DND-41 (cell line): Measurements from ENCODE around the gene SYCN.

Source experiments
- EZH2 ChIP-seq: IDR thresholded peaks from 3 replicates; pipeline ENCODE4 v1.6.1; 2012; ENCODE audit warnings: borderline replicate concordance, low read depth, mild to moderate bottlenecking, moderate library complexity, low read length, inconsistent platforms; ENCODE audit not compliant: severe bottlenecking
- TF ChIP-seq, protein P1 (sequence below): IDR thresholded peaks from 2 replicates; pipeline ENCODE4 v1.5.1; 2012; ENCODE audit warnings: borderline replicate concordance, low read length, moderate library complexity, mild to moderate bottlenecking; ENCODE audit not compliant: poor library complexity, severe bottlenecking; ENCODE audit errors: extremely low read depth

DNA sequence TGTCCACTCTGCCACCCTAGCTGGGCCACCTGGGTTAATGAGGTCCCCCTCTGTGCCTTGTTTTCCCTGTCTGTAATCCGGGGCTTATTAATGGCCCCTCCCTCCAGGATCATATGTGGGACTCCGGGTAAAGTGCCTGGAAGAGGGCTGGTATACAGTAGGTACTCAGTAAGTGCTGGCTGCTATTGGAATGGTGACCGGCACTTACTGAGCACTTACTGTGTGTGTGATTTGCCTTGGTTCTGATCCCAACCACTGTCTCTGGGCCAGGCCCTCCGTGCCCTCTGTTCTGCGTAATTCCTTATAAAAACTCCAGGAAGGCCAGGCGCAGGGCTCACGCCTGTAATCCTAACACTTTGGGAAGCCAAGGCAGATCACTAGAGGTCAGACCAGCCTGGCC lies 38.2 kb downstream of the SYCN start:
- TF ChIP-seq, protein P1, sequence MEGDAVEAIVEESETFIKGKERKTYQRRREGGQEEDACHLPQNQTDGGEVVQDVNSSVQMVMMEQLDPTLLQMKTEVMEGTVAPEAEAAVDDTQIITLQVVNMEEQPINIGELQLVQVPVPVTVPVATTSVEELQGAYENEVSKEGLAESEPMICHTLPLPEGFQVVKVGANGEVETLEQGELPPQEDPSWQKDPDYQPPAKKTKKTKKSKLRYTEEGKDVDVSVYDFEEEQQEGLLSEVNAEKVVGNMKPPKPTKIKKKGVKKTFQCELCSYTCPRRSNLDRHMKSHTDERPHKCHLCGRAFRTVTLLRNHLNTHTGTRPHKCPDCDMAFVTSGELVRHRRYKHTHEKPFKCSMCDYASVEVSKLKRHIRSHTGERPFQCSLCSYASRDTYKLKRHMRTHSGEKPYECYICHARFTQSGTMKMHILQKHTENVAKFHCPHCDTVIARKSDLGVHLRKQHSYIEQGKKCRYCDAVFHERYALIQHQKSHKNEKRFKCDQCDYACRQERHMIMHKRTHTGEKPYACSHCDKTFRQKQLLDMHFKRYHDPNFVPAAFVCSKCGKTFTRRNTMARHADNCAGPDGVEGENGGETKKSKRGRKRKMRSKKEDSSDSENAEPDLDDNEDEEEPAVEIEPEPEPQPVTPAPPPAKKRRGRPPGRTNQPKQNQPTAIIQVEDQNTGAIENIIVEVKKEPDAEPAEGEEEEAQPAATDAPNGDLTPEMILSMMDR, result no peak
- TF ChIP-seq EZH2, result no peak
